Thoracic aorta (tissue), 2 donors: ENCODE results near the gene CALML3. TPM values are rescaled to one million over a fixed set of nuclear protein-coding genes. Genes with fewer than 3 reads are reported as not detected.

ENCODE experiments used
- ATAC-seq: fragments of 150-250 bp; one replicate; pipeline ENCODE4 v1.8.0; 2017; ENCODE audit warnings: low read depth; ENCODE audit not compliant: insufficient number of reproducible peaks, low FRiP score
- DNase-seq: peaks from one replicate; pipeline ENCODE4 v3.0.0-alpha.2; 2020; ENCODE audit warnings: low spot score
- H3K27ac ChIP-seq, 2 donors: fragments of 200-600 bp; sonication (generic); 1 replicate in 1 of 2; 2 replicates in 1 of 2; pipeline ENCODE4 v1.5.1; 2016; ENCODE audit warnings: mild to moderate bottlenecking in 2 of 2, moderate library complexity in 2 of 2
- H3K27me3 ChIP-seq: fragments of 200-600 bp; sonication (generic); replicated peaks from 2 replicates; pipeline ENCODE4 v1.6.0; 2016; ENCODE audit warnings: mild to moderate bottlenecking; ENCODE audit not compliant: insufficient read depth
- H3K36me3 ChIP-seq: fragments of 200-600 bp; sonication (generic); one replicate; pipeline ENCODE4 v1.5.1; 2016
- H3K4me1 ChIP-seq, 2 donors: fragments of 200-600 bp; sonication (generic); 1 replicate in 1 of 2; 2 replicates in 1 of 2; pipeline versions ENCODE4 v1.5.1 to v1.6.0; 2016; ENCODE audit warnings: low read depth in 2 of 2, mild to moderate bottlenecking in 1 of 2; ENCODE audit not compliant: control insufficient read depth in 1 of 2
- H3K4me3 ChIP-seq: fragments of 200-600 bp; sonication (generic); 2 replicates; pipeline ENCODE4 v1.5.1; 2016; ENCODE audit warnings: mild to moderate bottlenecking
- H3K9me3 ChIP-seq: fragments of 200-600 bp; sonication (generic); 2 replicates; pipeline ENCODE4 v1.5.1; 2016
- total RNA-seq, 2 donors: library from RNA; depleted of rRNA; stranded (reverse); fragments of >200 nt; gene quantifications; one replicate each; pipeline versions ENCODE4 v1.1.0 to v1.2.3, GENCODE V29; 2016
- TF ChIP-seq, protein P1 (sequence below): fragments of 200-600 bp; sonication (generic); IDR thresholded peaks from one replicate; pipeline ENCODE4 v1.5.1; 2019; ENCODE audit warnings: antibody characterized with exemption

Gene CALML3
- total RNA-seq, 2 donors from 2014 or later = not detected

DNA sequence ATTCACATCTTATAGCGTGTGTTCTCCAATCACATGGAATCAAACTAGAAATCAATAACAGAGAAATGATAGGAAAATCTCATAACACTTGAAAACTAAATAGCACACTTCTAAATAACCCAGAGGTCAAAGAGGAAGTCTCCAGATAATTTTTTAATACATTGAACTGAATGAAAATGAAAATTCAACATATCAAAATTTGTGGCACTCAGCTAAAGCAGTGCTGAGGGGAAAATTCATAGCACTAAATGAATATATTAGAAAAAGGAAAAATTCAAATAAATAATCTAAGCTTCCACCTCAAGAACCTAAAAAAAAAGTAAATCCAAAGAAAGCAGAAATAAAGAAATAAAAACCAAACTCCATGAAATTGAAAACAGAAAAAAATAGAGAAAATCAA lies 17.3 kb downstream of the CALML3 start:
- peaks cover 25 to 60% of the 10 kb centered on the region in 2 donors for H3K4me1 ChIP-seq
- H3K4me3 ChIP-seq = no peak overlapping the region
- no peak for ATAC-seq
- TF ChIP-seq, protein P1, sequence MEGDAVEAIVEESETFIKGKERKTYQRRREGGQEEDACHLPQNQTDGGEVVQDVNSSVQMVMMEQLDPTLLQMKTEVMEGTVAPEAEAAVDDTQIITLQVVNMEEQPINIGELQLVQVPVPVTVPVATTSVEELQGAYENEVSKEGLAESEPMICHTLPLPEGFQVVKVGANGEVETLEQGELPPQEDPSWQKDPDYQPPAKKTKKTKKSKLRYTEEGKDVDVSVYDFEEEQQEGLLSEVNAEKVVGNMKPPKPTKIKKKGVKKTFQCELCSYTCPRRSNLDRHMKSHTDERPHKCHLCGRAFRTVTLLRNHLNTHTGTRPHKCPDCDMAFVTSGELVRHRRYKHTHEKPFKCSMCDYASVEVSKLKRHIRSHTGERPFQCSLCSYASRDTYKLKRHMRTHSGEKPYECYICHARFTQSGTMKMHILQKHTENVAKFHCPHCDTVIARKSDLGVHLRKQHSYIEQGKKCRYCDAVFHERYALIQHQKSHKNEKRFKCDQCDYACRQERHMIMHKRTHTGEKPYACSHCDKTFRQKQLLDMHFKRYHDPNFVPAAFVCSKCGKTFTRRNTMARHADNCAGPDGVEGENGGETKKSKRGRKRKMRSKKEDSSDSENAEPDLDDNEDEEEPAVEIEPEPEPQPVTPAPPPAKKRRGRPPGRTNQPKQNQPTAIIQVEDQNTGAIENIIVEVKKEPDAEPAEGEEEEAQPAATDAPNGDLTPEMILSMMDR = no peak
- no peaks in the 10 kb centered on the region for H3K27me3 ChIP-seq
- H3K9me3 ChIP-seq = peaks cover 6% of the 10 kb centered on the region
- DNase-seq = no peak
- H3K27ac ChIP-seq = no peak overlapping the region
- no peaks in the 10 kb centered on the region for H3K36me3 ChIP-seq

DNA sequence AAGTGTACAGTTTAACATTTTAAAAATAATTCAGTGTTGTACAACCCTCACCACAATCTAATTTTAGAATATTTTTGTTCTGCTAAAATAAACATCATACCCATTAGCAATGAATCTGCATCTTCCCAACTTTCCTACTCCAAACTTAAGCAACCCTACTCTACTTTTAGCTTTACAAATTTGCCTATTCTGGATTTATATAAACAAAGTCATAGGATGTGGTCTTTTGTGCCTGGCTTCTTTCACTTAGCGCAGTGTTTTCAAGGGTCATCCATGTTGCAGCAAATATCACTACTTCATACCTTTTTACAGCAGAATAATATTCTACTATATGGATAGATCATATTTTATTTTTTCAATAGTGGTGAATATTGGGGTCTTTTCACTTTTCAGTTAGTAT lies 18.9 kb downstream of the CALML3 start:
- Histone ChIP-seq H3K9me3 (peaks cover 6% of the 10 kb centered on the region), H3K27me3 (no peaks in the 10 kb centered on the region), H3K4me3 (no peak overlapping the region), H3K4me1 (peaks cover 40 to 65% of the 10 kb centered on the region in 2 donors), H3K36me3 (no peaks in the 10 kb centered on the region), H3K27ac (peak overlapping the region; percentile 91)
- TF ChIP-seq, protein P1 = no peak
- ATAC-seq (no peak), DNase-seq (no peak)

DNA sequence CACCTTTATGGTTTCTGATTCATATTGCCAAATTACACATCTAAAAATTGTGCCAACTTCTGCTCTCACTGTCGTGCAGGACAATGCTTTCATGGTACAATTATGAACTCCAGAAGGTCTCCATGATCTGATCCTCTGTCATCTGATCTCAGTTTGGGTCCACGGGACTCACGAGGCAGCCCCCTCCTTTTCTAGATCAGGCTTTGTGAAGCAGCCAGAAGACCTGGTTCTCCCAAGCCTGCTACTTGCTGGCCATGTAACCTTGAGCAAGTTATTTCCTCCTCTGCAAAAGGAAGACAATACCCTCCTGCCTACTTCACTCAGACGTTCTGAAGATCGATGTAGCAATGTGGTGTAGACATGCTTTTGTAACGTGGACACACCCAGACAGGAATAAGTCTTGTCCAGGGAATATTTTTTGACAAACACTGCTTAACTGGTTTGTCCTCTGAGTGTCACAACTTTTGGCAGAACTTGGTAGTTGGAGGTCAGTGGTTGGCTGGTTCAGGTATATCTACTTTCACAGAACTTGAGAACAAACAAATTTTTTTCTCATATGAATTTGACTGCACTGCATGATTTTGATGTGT lies 19.6 kb downstream of the CALML3 start:
- H3K27me3 ChIP-seq = no peaks in the 10 kb centered on the region

DNA sequence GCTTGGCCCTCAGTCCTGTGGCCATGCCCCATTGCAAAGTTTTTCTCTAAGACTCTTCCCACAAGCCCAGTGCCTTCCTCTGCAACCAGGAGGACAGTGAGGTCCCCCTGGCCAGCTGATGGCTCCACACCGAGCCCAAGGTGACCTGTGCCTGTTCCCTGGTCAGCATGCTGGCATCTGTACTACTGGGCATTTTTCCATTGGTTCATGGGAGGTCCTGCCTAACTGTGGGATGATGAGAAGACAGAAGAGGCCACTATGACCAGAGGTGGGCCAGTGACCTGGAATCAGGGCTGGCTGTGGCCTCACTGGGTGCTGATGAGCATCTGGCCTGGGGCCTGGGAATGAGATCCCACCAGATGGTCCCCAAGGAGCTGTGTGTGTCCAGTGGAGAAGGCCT lies 20.2 kb downstream of the CALML3 start:
- no peak overlapping the region for H3K4me3 ChIP-seq
- no peaks in the 10 kb centered on the region for H3K36me3 ChIP-seq
- DNase-seq = no peak
- TF ChIP-seq, protein P1 = no peak
- H3K27ac ChIP-seq = peak overlapping the region; percentile 91
- H3K27me3 ChIP-seq = no peaks in the 10 kb centered on the region
- peaks cover 6% of the 10 kb centered on the region for H3K9me3 ChIP-seq
- H3K4me1 ChIP-seq = peaks cover 42 to 69% of the 10 kb centered on the region in 2 donors
- no peak for ATAC-seq

More for the DNA sequence above, 19.6 kb downstream of the CALML3 start:
- H3K9me3 ChIP-seq = peaks cover 6% of the 10 kb centered on the region
- H3K27ac ChIP-seq = peak overlapping the region; percentile 91
- peaks cover 40 to 65% of the 10 kb centered on the region in 2 donors for H3K4me1 ChIP-seq
- H3K4me3 ChIP-seq = no peak overlapping the region
- ATAC-seq = no peak
- no peaks in the 10 kb centered on the region for H3K36me3 ChIP-seq
- TF ChIP-seq, protein P1 = no peak
- DNase-seq = no peak

DNA sequence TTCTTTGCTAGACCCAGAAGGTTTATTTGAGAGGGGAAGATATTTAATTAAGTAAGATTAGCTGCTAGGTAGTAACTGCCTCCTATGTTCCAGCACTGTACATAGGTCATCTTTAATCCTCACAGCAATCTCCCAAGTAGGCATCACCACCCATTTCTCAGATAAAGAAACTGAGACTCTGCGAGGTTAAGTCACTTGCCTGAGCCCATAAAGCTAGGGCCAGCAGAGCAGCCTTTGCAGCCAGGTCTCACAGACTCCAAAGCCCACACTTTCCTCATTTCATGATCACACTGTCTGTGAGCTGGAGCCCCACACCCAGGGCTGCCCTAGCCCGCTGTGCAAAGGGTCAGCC lies 20.6 kb downstream of the CALML3 start:
- Histone ChIP-seq H3K27me3 (no peaks in the 10 kb centered on the region), H3K9me3 (peaks cover 6% of the 10 kb centered on the region), H3K4me1 (peaks cover 42 to 73% of the 10 kb centered on the region in 2 donors), H3K36me3 (no peaks in the 10 kb centered on the region), H3K4me3 (peak overlapping the region; percentile 21), H3K27ac (peak overlapping the region; percentile 91)
- DNase-seq = no peak
- TF ChIP-seq, protein P1 = no peak
- no peak for ATAC-seq
